DMS153 (cell line): Measurements from ENCODE around the gene NBEAL2.

Experiments
- DNase-seq: peaks from one replicate; lab custom pipeline; 2025; lab: John Stamatoyannopoulos, UW

The NBEAL2 gene, protein sequence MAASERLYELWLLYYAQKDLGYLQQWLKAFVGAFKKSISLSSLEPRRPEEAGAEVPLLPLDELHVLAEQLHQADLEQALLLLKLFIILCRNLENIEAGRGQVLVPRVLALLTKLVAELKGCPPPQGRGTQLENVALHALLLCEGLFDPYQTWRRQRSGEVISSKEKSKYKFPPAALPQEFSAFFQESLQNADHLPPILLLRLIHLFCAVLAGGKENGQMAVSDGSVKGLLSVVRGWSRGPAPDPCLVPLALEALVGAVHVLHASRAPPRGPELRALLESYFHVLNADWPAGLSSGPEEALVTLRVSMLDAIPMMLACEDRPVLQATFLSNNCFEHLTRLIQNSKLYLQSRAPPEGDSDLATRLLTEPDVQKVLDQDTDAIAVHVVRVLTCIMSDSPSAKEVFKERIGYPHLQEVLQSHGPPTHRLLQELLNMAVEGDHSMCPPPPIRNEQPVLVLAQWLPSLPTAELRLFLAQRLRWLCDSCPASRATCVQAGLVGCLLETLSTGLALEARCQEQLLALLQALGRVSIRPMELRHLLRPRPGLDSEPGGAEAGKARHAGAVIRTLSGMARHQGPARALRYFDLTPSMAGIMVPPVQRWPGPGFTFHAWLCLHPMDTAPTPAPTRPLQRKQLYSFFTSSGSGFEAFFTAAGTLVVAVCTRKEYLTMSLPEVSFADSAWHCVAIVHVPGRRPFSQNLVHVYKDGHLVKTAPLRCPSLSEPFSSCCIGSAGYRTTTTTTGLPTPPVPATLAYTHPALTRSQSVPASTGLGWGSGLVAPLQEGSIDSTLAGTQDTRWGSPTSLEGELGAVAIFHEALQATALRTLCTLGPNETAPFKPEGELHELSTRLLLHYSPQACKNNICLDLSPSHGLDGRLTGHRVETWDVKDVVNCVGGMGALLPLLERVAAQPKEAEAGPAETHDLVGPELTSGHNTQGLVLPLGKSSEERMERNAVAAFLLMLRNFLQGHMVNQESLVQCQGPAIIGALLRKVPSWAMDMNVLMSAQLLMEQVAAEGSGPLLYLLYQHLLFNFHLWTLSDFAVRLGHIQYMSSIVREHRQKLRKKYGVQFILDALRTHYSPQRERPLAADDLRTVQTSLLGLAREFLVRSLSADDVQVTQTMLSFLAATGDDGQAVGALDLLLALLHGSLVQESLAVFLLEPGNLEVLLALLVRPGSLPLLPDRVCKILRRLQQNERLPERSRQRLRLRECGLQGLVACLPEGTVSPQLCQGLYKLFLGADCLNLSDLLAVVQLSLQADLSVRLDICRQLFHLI (N-terminal part only)

DNA sequence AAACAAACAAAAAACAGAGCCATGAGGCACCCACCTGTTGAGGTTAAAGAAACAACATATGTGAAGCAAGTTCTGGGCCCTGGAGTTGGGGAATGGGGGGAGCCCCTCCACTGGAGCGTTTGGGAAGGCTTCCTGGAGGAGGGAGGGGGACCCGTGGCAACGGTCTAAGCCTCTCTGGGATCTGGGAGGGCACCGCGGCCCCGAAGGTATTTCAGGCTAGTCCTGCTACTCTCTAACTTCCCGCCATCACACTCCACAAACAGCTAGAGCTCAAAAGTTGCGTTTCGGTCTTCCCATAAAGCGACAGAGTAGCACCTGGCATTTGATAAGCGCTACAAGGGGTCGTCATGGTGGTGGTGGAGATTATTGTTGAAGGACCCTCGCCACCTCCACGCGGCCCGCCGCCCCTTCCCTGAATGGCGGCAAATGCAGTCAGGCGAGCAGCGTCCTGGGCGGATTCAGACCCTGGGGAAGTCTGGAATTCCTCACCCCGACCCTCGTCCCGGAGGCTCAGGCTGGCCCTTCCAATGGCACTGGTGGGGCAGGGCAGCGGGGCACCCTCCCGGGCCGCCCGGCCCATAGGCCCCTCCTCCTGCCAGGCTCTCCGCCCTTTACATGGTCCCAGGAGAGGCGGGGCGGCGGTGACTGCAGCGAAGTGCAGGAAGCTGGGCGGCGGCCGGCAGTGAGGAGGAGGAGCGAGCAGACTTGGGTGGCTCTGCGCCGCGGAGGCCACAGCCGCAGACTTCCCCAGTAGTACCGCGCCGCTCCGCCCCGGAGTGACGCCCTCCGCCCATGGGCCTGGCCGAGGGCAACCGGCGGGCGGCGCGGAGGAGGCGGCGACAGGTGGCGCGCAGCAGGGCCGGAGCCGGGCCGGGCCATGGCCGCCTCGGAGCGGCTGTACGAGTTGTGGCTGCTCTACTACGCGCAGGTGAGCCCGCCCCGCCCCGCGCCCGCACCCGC lies at the start of gene NBEAL2:
Gene NBEAL2, plus strand, starts transcription at position 682 of the 960 bp plus-strand sequence. Its CDS starts 196 bp downstream, at position 878.
- peak; percentile 59 for DNase-seq

DNA sequence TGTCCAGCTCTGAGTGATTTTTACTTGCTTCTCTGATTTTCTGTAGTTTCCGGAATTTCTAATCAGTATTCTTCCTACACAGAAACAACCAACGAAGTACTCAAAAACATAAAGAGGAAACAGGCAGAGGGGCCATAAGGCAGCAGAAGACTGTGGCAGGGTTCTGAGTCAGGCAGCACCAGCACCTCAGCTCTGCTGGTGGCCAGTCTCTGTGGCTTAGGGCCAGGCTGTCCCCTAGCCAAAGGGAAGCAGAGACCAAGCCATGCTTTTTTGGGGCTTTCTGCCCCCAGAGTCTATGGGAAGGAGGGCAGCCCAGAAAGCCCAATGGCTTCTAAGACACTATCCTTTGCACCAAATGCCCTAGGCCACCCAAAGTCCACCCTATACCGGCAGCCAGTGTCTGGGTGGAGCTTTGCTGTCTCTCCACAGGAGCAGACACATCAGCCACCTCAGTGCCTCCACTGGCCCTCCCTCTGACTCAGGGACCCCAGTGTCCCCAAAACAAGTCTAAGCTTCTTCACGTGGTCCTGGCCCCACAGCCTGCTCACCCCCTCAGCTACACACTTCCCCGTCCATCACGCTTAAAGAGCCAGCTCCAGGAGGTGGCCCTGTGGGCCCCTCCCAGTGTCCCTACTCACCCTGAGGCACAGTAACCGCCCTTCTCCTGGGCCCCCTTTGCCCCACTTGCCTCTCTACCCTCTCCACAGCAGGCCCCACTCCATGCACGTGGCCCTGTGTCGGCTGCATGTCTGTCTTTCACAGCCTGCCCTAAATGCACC lies 49.1 kb upstream of the NBEAL2 start:
- DNase-seq: no peak

DNA sequence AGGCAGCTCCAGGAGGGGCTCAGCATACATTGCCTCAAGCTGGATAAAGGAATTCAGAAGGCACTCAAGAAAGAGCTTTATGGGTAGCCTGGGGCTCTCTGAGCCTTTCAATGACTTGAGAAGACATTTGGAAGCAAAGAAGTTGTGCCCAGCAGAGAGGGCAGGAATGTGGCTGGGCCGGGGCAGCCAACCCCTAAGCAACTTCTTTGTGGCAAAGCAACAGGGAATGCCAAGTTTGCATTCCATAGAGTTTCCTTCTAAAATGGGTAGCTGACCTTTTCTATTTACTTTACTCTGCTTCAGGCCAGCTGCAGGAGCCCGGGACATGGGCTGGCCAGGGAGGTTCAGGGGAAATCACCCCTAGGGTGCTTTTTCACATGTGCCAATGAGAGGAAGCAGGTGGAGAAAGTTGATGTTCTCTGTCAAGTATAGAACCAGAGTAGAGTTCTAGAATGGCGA lies 48.5 kb upstream of the NBEAL2 start:
- no peak for DNase-seq

DNA sequence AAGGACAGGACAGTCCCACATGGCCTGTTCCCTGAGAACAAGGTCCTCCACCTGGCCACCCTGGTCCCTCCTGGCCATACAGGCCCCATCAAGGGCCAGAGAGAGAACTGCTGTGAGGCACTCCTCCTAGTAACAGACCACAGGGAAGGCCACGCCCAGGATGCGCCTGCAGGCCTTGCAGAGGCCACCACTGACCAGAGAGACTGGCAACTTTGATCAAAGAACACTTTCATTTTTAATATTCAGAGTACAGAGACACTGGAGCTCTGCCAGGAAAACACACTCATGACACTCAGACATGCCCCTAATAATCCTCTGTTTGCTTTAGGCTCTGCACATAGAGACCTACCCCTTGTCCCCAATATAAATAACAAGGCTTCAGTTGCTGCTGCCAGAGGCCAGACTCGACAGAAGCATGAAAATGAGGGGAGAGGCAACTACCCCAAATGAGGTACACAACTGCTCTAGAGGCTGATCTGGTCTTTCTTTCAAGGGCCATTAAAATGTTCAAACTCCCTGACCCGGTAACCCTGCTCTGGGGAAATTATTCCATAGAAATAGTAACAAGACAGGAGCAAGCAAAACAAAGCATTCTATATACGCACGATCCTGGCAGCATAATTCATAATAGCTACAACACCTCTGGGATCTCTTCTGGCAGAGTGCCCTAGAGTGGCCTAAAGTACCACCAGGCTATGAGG lies 47.7 kb upstream of the NBEAL2 start:
- peak; percentile 29 for DNase-seq

DNA sequence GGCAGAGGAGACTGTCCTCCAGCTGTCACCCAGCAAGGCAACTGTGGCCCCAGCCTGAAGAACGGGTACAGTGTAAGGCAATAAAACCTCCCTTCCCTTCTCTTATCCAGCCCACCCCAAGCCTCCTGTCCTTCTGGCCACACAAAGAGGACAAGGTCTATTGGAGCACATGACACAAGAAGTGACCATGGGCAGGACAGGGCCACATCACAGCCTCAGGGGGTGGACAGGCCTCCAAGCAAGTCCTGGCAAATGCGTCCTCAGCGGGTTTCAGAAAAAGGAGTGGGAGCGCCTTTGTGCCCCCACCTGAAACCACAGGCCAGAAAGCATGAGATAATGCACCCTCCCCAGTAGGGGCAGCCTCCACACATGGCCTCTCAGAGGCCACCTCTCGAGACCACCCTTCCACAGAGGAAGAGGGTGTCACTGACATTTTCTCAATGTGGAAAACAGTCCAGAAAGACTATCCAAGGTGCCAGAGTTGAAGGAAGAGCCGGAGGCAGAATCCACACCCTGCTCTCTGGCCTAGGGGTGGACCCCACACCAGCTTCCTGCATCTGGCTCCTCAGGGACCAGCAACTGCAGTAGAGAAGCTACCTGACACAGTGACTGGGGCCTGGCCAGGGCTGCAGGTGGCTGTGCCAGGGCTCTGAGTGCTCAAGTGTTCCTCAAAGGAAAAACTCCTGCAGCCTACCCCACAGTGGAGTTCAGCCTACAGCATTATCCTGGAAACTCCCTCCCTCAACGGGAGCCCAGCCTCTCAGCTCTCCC lies 46.8 kb upstream of the NBEAL2 start:
- DNase-seq: no peak

DNA sequence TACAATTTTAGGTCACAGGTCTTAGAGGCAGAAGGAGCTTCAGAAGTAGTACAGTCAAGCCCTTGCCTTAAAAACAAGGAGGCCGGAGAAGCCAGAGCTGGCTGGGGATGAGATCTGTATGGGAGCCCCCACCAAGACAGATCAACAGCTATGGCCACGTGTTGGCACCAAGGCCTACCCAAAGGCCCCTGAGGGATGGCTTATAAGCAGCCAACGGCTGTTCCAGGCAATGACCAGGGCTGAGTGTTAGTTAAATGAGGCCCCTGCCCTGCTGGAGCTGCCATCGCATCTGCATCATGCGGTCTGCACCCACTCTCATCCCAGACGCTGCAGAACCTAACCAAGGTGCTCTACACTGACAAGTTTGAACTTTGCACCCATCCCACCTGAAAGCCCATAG lies 46.2 kb upstream of the NBEAL2 start:
- DNase-seq: no peak

DNA sequence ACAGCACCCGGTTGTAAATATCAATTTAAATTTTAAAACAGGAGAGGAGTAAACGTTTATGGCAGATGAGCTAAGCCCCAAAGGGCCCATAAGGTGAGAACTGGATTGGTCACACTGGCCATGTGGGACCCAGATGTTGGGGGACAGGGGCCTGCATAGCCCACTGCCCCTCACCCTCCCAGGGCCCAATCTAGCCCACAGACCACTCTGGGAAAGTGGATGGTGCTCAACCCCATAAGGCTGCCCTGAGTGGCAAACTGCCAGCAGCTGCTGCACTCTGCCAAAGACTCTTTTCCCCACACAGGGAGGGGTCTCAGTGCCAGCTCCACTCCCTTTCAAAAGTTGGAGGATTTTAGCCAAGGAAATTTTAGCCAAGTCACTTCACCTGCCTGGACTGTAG lies 45.4 kb upstream of the NBEAL2 start:
- DNase-seq: no peak

DNA sequence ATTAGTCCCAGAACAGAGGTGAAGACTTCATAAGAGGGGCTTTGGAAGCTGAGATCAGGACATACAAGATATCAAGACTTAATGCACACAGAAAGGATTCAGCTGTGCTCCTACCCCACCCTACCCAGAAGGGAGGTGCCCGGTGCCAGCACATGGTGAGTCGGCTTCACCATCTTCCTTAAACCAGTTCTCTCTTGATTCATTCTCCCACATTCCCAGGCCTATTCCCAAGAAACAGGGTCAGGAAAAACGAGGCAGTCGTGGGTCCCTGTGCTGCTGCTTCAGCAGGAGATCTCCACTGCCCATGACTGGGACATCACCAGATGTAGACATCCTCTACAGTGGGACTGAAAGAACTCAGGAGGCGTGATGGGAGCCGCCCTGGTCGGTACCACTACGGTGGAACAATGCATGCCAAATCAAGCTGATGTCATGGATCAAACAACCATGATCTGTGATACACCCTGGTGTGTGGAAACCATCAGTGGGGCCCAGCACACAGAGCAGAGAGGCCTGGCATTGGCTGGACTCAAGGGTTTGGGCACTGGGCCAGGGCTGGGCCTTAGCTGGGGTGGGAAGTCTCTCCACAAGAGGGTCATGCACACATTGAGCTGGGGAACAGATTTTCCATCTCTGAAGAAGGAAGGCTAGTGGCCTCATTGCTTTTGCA lies 44.8 kb upstream of the NBEAL2 start:
- no peak for DNase-seq

DNA sequence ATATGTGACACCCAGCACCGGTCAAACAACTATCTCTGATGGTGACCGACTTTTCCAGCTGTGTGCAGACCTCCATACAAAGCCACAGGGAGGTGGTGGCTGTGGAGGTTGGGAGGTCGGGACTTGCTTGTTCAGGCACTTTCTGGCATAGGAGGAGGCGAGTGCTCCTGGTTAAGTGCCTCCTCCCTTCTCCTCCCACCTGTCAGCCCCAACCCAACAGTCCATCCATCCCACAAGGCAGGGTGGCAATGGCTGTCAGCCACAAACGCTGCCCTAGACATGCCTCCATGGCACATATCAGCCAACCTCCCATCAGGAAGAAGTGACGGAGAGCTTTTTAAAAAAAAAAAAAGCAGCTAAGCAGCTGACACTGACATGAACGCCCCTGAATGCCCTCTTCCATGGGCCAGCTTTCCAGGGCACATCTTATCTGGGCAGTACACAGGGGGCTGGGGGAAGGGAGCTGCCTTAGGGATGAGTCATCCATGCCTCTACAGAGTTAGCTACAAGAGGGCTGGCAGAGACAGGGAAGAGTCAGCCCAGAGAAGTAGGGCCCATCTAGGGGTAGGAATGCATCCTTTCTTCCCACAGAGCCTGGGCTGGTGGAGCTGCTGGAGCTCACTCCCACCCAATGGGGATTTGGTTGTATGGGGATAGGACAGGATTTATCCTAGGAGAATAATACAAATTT lies 44.2 kb upstream of the NBEAL2 start:
- no peak for DNase-seq

DNA sequence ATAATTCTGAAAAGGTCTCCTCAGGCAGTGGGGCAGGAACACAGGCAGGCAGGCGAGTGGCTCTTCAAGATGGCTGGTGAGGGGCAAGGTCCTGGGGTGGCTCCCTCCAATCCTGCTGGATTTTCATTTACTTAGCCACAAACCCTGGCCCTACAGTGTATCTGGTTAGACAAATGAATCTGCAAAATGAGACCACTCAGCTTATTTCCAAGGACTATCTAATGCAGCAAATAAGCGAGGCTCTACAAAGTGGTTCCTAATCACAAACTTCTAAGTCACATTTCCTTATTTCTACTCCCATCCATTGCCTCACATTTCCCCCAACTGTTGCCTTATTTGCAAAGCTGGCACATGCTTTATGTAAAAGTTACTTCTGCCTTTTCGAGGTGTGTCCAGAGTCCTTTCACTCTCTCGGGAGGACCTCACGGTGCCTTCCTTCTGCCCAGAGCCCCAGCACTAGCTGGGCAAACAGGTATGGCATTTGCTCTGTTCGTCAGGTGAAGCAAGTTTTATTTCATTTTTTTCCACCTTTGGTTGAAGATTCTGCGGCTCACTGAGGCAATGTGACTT lies 43.4 kb upstream of the NBEAL2 start:
- DNase-seq: no peak

DNA sequence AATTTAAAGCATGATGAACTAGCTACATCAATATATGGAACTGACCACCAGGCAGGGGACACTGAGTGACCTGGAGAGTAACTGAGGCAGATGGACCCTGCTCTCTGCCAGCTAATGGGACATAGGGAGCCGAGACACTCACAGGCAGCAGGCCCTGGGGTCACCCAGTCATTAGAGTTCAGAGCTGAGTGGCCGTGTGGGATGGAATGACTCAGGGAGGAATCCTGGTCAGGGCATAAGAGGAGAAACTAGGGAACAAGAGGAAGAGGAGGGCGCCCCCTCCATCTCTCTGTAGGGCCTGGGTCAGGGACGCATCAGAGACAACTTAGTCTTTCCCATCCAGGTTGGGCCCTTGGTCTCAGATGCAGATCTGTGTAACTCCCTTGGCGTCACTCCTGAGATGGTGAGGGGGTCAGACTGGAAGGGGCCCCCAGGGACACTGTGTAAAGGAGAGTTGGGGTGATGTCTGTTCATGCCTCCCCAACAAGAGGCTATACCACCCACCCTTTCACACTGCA lies 42.7 kb upstream of the NBEAL2 start:
- no peak for DNase-seq

DNA sequence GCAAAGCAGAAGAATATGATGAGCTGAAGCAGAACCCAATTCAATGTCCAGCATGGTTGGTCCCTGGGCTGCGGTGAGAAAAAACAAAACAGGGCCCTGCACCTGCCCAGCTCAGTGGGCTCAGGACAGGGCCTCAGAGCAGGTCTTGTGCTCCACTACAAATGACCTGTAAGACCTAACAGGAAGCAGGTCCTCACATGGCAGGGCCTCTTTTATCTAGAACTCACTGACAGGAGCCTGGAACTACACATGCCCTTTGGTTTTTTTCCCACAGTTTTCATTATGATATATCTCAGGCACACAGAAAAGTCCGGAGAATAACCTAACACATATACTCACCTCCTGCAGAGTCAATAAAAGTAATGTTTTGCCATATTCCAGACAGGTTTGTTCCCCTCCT lies 41.3 kb upstream of the NBEAL2 start:
- no peak for DNase-seq

DNA sequence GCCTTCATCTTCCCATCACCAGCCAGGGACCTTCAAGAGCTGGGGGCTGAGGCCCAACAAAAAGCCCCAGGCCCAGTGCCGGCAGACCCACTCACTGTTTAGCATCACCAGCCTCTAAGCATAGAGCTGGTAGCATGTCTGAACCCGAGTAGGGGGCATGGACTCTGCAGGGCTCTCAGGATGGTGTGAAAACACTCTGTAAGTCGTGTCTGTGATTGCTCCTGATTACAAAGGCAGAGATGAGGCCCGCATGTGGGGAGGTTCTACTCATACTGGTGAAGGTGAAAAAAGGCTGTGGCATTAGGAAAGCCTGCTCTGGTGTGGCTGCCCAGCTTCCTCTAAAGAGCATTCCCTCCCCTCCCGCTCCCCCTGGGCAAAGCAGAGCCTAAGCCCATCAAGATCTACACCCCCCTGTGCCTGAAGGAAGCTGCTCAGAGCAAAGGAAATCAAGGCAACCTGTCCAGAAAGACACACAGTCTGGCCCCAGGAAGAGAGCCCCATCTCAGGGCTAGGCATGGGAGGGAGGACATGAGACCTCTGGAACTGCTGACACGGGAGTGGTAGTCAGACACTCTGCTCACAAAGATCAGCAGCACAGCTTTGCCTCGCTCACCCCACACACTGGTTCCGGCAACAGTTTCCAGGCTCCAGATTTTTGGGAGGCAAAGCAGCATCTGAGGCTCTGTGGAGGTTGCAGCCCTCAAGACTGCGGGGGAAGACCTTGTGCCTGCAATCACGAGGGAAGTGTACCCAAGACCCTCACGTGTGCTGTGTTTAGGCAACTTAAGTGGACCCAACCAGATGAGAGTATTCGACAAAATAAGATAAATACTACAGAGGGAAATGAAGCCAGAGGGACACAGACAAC lies 39.7 kb upstream of the NBEAL2 start:
- DNase-seq: no peak

DNA sequence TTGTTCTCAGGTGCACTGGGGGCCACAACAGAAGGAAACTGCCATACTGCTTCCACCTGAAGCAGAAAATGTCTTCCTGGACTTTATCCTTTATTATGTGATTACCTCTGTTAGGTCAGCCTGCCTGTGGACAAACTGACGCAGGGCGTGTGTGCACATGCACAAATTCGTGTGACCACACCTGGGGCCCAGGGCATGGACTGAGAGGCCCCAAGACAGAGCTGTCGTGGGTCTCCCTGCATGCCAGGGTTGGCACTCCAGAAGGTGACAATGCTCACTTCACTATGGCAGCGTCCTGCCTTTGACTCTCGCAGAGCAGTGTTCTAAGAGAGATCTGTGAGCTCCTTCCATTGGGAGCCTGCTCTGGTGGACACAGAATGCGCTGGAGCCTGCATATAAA lies 37.4 kb upstream of the NBEAL2 start:
- no peak for DNase-seq

DNA sequence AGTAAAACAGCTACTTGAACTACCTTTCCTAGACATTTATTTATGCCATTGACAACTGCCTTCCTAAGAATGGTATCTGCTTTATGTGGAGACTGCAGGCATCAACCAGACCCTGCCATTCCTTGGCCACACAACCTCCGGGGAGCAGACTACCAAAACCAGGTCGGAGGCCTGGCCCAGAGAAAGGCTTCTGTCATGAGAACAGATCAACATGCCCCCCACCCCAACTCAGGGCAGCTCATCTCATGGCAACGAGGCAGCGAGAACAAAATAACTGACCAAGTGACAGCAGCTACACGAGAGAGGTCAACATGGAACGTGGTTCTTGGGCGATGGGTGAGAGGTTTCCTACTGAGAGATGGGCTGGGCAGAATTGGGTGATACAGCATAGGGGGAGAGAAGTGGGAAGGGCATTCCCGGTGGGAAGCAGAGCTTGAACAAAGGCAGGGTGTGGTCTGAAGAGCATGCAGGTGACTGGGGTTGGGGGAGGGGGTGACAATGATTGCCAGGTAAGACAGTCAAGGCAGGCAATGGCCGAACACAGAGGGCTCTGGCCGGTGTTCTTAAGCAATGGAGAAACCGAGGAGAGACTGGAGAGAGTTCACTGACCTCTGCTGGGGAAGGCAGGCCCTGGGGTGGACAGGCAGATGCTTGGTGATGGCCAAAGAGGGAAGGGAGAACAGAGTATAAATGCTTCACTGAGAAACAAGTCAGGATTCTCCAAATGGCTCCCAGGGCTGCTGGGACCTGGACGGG lies 36.8 kb upstream of the NBEAL2 start:
- no peak for DNase-seq
